Stimulated activated naive CD8-positive, alpha-beta T cell treated with anti-CD3 and anti-CD28 coated beads, Interleukin-15, Interleukin-2, amounts not matched to agents 100 U/mL and 50 U/mL, for 24 hours (primary cell): ENCODE data around the gene GPHA2.
A peak's percentile ranks its signal among the peaks of the same experiment; 100 is the strongest.
"Not testable (repeated sequence)": the region's sequence is repeated elsewhere in the genome, so short reads cannot be mapped to it uniquely, and the experiment has no call there.

Experiments
- ATAC-seq: fragments of 150-1000 bp; cut with Tn5 transposase; one replicate; pipeline ENCODE4 v1.10.0; 2021
- DNase-seq: peaks from one replicate; pipeline ENCODE4 v3.0.0; 2021

GPHA2 gene

DNA sequence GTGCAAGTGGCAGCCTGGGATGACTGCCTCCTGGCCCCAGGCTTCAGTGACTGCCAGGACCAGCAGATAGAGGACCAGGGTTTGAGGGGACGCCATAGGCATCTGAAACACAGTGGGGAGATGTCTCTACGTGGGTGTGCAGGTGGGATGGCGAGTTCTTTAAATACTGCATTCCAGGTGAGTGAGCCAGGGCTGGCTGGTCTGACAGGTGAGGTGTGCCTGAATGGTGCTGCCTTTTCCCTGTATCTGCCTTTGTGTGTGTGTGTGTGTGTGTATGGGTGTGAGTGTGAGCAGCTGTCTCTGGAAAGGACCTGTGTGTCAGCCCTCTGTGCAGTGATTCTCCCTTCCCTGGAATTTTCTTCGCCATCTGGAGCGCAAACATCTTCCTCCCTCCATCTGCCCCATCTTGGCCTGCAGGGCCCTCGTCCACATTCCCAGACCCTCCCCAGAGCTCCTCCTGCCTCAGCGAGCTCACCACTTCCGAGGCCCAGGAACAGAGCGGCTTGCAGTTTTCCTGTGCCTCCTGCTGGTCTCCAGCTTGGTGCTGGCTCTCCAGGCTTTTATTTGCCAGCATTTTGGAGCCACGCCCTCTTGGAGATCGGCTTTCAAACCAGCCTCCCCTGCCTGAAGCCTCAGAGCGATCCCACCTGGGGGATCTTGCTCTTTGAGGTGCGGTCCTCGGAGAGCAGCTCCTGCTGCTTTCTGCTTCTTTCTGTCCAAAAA, at the start of gene GPHA2:
Gene GPHA2, minus strand, starts transcription at position 535 of the 723 bp plus-strand sequence. Its CDS starts 433 bp downstream, at position 102.
- DNase-seq = no peak
- ATAC-seq = no peak

DNA sequence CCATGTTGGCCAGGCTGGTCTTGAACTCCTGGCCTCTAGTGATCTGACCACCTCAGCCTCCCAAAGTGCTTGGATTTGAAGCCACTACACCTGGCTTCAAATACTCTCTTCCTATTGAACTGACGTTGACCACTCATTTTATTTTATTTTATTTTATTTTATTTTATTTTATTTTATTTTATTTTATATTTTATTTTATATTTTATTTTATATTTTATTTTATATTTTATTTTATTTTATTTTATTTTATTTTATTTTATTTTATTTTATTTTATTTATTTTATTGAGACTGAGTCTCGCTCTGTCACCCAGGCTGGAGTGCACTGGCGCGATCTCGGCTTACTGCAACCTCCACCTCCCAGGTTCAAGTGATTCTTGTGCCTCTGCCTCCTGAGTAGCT, 47.6 kb upstream of the GPHA2 start:
- ATAC-seq = not testable (repeated sequence)

GRCh38 chr11:64976651-64977050, 41.0 kb upstream of the GPHA2 start:
- ATAC-seq = no peak
- no peak for DNase-seq

More for the DNA sequence above, 47.6 kb upstream of the GPHA2 start:
- DNase-seq = not testable (repeated sequence)

GRCh38 chr11:64974124-64974523, 38.4 kb upstream of the GPHA2 start:
- no peak for ATAC-seq
- no peak for DNase-seq

- ATAC-seq (peak; percentile 48), DNase-seq (peak; percentile 90)
These were observed 35.9 kb upstream of the GPHA2 start, which contains the start of gene MAJIN for GRCh38 chr11:64971421-64972233. Gene MAJIN, minus strand, starts transcription at chr11:64972108. Its CDS starts 12,703 bp downstream, at chr11:64959405.

GRCh38 chr11:64970731-64971151, 35.0 kb upstream of the GPHA2 start:
- DNase-seq = peak; percentile 30
- peak; percentile 88 for ATAC-seq

GRCh38 chr11:64969209-64969608, 33.5 kb upstream of the GPHA2 start:
- ATAC-seq = no peak
- DNase-seq = no peak

DNA sequence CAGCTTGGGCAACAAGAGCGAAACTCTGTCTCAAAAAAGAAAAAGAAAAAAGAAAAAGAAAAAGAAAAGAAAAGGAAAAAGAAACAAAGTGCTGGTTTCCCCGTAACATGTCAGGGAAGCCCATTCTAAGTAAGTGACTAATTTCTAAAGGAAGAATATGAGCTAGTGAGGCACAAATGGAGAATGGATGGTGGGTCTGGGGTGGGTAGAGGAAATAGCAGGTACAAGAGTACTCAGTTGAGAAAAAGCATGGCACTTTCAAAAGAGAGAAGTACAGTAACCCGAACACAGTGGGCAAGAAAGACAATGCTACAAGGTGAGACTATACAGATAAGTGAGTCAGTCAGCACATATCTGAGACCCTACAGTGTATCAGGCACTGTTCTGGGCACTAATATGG, 31.7 kb upstream of the GPHA2 start:
- ATAC-seq (no peak), DNase-seq (no peak)

- no peak for ATAC-seq
- no peak for DNase-seq
These were observed 27.5 kb upstream of the GPHA2 start for GRCh38 chr11:64963072-64963631.

DNA sequence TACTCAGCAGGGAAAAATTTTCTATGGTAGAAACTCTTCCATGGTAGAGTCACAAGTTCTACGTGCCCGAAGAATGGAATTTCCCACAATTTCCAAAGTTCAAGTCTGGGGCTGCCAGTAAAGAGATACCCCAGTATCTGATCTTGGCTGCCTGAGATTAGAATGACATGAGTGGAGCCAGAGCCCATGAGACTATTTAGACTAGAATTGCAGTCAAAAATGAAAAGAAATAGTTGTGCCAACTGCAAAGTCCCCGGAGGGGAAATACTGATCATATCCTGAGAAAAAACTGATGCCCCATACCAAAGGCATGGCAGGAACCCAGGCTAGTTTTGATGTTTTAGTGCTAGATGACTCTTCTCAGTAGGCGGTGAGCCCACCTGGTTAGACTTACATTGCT, 25.0 kb upstream of the GPHA2 start:
- ATAC-seq (no peak), DNase-seq (no peak)

- ATAC-seq (no peak), DNase-seq (no peak)
These were observed 23.8 kb upstream of the GPHA2 start for GRCh38 chr11:64959498-64959897.

DNA sequence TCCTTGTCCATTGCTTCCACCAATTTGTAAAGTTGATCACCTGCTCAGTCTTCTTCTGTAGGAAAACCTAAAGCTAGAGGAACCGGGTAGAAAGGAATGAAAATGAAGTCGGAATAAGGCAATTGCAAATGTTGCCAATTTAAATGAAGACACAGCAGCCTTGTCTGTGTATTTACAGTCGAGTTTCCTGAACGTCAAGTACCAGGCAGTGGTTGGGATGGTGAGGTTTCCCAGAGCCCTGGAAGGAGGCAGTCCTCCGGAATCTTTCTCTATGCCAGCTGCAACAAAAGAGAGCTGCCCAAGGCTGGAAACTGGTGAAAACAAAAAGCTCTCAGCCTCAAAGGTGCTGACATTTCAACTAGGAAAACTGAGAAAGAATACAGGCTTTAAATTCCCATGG, 18.5 kb upstream of the GPHA2 start:
- ATAC-seq (no peak), DNase-seq (no peak)

GRCh38 chr11:64951529-64951928, 15.8 kb upstream of the GPHA2 start:
- ATAC-seq (no peak), DNase-seq (no peak)

DNA sequence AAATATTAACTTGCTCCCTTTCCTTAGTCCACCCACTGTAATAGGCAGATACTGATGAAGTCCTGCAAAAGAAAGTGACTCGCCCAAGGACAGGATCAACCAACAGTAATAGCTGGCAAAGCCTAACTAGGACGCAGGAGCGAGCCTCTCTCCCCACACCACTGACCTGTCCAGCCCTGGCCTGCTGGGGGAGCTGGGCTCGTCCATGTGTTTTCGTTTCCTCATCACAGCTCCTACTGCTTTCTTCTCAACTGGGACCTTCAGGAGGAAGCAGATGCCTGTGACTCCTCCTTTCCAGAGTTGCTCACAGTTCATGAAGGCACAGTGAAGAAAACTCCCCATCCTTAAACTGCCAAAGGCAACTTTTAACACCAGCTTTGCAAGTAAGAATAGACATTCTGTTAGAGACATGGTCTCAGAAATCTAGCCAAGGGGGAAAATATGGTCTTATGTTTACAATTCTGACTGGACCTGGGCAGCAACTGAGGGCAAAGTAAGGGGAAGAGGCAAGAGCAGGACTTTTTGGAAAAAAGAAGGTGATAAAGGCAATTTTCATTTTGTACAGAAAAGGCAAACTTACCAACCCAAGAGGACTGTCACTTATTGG, 11.6 kb upstream of the GPHA2 start:
- no peak for ATAC-seq
- DNase-seq = no peak

DNA sequence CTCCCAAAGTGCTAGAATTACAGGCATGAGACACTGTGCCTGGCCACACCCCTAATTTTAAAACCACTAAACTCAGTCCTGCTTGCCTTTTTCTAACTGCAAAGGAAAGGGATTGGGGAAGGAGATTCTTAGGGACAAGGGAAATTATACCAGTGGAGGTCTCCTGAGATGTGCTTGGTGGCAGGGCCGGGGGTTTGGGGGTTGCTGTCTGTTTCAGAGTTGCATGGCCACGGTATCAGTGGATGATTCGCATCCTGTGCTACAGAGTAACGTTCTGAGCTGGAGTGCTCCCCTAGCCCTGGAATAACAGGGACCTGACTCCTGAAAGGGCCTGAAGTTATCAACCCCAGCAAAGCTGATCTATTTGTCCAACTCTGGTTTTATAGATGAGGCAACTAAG, 846 bp upstream of the GPHA2 start:
- no peak for ATAC-seq

GRCh38 chr11:64934682-64935358, 873 bp downstream of the GPHA2 start:
- ATAC-seq (no peak), DNase-seq (no peak)

More for the DNA sequence above, 846 bp upstream of the GPHA2 start:
- no peak for DNase-seq

DNA sequence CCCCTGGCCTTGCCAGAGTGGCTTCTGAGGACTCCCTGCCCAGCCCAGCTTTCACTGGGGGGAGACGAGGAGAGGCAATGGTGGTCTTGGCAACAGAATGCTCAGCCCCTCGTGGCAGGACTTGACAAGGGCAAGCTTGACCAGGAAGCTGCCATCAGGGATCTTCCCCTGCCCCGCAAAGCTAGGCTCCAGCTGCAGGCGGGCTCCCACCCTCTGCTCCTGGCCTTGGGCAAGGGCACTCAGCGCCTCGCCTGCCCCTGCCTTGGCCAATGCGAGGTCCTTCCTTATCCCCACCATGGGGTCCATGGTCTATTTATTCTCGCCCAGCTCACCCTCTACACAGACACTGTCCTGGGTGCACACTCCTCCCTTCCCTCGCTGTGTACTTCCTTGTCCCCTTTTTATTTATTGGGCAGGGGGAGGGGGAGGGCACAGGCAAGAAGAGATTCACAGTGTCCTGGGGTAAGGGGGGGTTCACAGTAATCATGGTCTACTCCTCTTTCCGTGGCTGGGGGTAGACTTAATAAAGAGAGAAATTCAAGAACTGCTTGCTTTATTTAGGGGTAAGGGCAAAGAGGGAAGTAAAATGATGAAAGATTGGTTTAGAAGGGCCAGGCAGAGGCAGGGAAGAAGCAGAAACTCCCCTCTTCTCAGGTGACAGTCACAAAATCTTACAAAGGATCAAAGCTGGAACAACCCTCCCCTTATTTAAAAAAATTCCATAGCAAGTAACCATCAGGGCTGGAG, 1.6 kb downstream of the GPHA2 start:
- DNase-seq (no peak), ATAC-seq (no peak)

- DNase-seq = no peak
- ATAC-seq = no peak
These were observed 2.3 kb downstream of the GPHA2 start for GRCh38 chr11:64933213-64933934.

GRCh38 chr11:64932324-64932723, 3.4 kb downstream of the GPHA2 start:
- DNase-seq (no peak), ATAC-seq (no peak)

DNA sequence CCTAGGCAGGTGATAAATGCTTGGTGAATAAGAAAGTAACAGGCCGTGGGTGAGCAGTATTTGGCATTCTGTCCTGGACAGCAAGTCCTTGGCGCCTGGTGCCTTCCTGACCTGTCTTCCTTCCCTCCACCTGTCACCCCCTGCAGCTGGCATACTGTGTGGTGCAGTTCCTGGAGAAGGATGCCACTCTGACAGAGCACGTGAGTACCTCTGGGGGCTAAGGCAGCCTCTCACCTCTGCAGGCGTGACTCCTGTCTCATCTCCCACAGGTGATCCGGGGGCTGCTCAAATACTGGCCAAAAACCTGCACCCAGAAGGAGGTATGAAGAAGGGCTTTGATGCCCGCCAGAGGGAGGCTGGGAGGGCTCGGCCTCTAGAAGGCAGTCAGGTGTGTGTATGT, 4.4 kb downstream of the GPHA2 start:
- ATAC-seq = no peak
- DNase-seq = no peak

- ATAC-seq (no peak), DNase-seq (no peak)
These were observed 5.4 kb downstream of the GPHA2 start for GRCh38 chr11:64930340-64930739.
